Ovary (tissue), 9 donors: ENCODE measurements around the gene ACTN1. TPM values are rescaled to one million over a fixed set of nuclear protein-coding genes. Genes with fewer than 3 reads are reported as not detected.

ENCODE experiments used
- DNase-seq, 5 donors: peaks; one replicate each; pipeline ENCODE4 v3.0.0-alpha.2; 2019 to 2020
- H3K27ac ChIP-seq, 2 donors: fragments of 200-600 bp; one replicate each; pipeline versions ENCODE4 v1.5.1 to v1.8.0; 2019 to 2022
- H3K27me3 ChIP-seq: fragments of 200-600 bp; one replicate; pipeline ENCODE4 v1.8.0; 2022
- H3K36me3 ChIP-seq: fragments of 200-600 bp; sonication (generic); one replicate; pipeline ENCODE4 v1.5.1; 2019
- H3K4me1 ChIP-seq: one replicate; pipeline ENCODE4 v1.8.1; 2013; ENCODE audit warnings: mild to moderate bottlenecking, moderate library complexity; ENCODE audit not compliant: insufficient read depth
- H3K4me3 ChIP-seq: fragments of 200-600 bp; sonication (generic); one replicate; pipeline ENCODE4 v1.5.1; 2017
- H3K9me3 ChIP-seq, 2 donors: fragments of 200-600 bp in 1 of 2; sonication (generic) in 1 of 2; one replicate each; pipeline versions ENCODE4 v1.5.1 to v1.8.1; 2013 to 2019; ENCODE audit warnings: mild to moderate bottlenecking in 1 of 2, moderate library complexity in 1 of 2
- EP300 ChIP-seq: sonication (generic); formaldehyde crosslinking; IDR thresholded peaks from one replicate; pipeline ENCODE4 v1.6.1; 2017; ENCODE audit warnings: antibody characterized with exemption
- POLR2A ChIP-seq: fragments of 450-650 bp; IDR thresholded peaks from one replicate; pipeline ENCODE4 v1.6.1; 2017; ENCODE audit warnings: antibody characterized with exemption, mild to moderate bottlenecking, moderate library complexity
- whole genome bisulfite sequencing, 3 donors: extraction: QIAGEN DNeasy Blood & Tissue Kit in 1 of 3; methylation state at CpG; one replicate each; pipeline versions ENCODE4 v1.1.5 to v1.1.7; 2013 to 2017; 5-methylcytosine and 5-hydroxymethylcytosine counted together
- intact Hi-C, 4 donors: fragments of 100-400 bp; cut with DNase I; formaldehyde crosslinking; loops; one replicate each; pipeline versions ENCODE4 v1.11.0 to v1.15.1; 2022 to 2023
- polyA plus RNA-seq, 2 donors: library from polyadenylated mRNA; stranded (reverse); fragments of 200-250 nt in 1 of 2; fragments of 350-450 nt in 1 of 2; fragmentation: Illumina TruSeq in 1 of 2; extraction: RNeasy Lipid Tissue Mini Kit (QIAGEN cat#74804) in 1 of 2; gene quantifications; one replicate each; pipeline ENCODE4 v1.2.3, GENCODE V29; 2013 to 2014
- total RNA-seq, 7 donors: library from RNA; depleted of rRNA in 2 of 7; stranded (reverse); fragments of >200 nt in 2 of 7; fragmentation: NEBNext Ultra II Directional in 3 of 7; extraction: Animal tissue kit (Norgen Biotek cat#: 25700) in 3 of 7; gene quantifications; one replicate each; pipeline versions ENCODE4 v1.1.0 to v1.2.4, GENCODE V29; 2016 to 2023
- TF ChIP-seq, protein P1 (sequence below), 3 donors: fragments of 450-650 bp in 2 of 3; fragments of 200-600 bp in 1 of 3; IDR thresholded peaks; one replicate each; pipeline versions ENCODE4 v1.5.1 to v1.8.0; 2016 to 2022; ENCODE audit warnings: antibody characterized with exemption in 3 of 3, mild to moderate bottlenecking in 1 of 3
- donor health status: DM: no; HTN: no; CAD: no; lungs with moderate emphysema.
- donor health status: DM: no; HTN: no; CAD: no.
- donor health status: Bipolar disorder and iron deficiency.
- donor health status: DM: yes; HTN: yes; CAD: no.
- donor health status: DM: no; HTN: no; CAD: no.
- donor health status: DM: yes; HTN: yes; CAD: no.

The ACTN1 gene
- total and polyA plus RNA-seq, 9 donors: 39.0 to 203 (median 138) TPM

DNA sequence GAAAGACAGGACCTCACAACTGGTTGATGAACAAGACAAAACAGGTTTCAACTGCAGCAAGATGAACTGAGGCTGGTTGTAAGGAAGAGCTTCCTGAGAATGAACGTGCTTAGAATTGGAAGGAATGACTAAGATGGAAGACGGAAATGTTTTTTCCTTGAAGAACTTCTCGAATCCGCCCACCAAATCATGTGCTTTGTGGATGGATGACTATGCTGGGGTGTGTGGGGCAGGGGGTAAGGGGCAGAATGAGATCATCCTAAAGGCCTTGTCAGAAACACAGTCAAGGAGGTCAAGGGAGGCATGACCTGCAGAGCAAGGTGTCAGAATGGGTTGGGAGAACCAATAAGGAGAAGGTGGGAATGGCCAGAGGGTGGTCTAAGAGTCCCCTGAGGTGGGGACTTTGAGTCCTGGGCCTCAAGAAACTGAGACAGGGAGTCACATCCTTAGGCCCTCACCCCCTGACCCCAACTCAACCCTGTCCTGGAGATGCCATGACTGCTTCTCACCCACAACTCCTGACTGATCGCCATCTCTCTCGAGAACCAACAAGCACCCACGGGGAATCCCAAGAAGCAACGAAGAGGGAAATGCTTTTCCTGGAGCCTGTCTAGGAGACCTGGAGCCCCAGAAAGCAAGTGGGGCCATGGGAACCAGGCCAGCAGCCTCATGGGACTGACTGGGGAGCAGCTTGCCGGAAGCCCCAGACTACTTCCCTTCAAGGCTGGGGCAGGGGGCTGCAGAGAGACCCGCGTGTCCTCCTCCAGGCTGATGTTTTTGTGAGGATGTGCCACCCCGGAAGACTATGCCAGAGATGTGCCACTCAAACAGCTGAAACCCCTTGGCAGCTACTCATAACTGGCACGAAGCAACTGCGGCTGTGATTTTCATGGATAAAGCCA, 84.0 kb downstream of the ACTN1 start:
- Histone ChIP-seq H3K4me3 (no peak overlapping the region), H3K4me1 (no peaks in the 10 kb centered on the region), H3K27ac (no peak overlapping the region), H3K27me3 (no peaks in the 10 kb centered on the region), H3K36me3 (no peaks in the 10 kb centered on the region), H3K9me3 (no peaks in the 10 kb centered on the region)
- DNase-seq: no peak
- intact Hi-C loops: no loop called here
- WGBS, 3 donors: 88 to 91% (median 89%) methylated on average over 14 of the region's 14 CpGs
- no peak for TF ChIP-seq EP300
- no peak for TF ChIP-seq POLR2A
- TF ChIP-seq, protein P1, sequence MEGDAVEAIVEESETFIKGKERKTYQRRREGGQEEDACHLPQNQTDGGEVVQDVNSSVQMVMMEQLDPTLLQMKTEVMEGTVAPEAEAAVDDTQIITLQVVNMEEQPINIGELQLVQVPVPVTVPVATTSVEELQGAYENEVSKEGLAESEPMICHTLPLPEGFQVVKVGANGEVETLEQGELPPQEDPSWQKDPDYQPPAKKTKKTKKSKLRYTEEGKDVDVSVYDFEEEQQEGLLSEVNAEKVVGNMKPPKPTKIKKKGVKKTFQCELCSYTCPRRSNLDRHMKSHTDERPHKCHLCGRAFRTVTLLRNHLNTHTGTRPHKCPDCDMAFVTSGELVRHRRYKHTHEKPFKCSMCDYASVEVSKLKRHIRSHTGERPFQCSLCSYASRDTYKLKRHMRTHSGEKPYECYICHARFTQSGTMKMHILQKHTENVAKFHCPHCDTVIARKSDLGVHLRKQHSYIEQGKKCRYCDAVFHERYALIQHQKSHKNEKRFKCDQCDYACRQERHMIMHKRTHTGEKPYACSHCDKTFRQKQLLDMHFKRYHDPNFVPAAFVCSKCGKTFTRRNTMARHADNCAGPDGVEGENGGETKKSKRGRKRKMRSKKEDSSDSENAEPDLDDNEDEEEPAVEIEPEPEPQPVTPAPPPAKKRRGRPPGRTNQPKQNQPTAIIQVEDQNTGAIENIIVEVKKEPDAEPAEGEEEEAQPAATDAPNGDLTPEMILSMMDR (IDR thresholded peaks at IDR 0.05): no peak

DNA sequence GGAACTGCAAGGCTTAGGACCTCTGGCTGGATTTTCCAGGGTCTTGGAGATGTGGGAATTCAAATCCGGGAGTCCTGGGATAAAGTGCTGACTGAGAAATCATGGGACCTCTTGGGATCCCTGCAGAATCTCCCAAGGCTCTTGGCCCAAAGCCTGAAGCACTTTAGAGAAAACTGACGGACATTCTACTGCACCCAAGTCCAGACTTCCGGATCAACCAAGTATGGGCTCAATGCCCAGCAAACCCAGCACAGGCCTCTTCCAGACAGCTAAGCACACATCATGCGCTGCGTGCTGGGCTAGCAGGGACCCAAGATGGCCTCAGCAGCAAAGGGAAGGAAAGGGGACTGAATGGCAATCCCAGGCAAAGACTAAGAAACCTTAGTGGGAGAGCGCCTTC, 85.0 kb downstream of the ACTN1 start:
- TF ChIP-seq EP300 (no peak), POLR2A (no peak)
- TF ChIP-seq, protein P1 (IDR thresholded peaks at IDR 0.05): no peak
- WGBS, 3 donors: 69 to 77% (median 76%) methylated on average over 6 of the region's 6 CpGs
- Histone ChIP-seq H3K4me3 (no peak overlapping the region), H3K9me3 (no peaks in the 10 kb centered on the region), H3K27me3 (no peaks in the 10 kb centered on the region), H3K4me1 (no peaks in the 10 kb centered on the region), H3K27ac (no peak overlapping the region), H3K36me3 (no peaks in the 10 kb centered on the region)
- no peak for DNase-seq
- intact Hi-C loops: no loop called here

- Histone ChIP-seq H3K36me3 (no peaks in the 10 kb centered on the region), H3K4me3 (no peak overlapping the region), H3K4me1 (no peaks in the 10 kb centered on the region), H3K27me3 (no peaks in the 10 kb centered on the region), H3K27ac (no peak overlapping the region), H3K9me3 (no peaks in the 10 kb centered on the region)
- intact Hi-C loops: no loop called here
- no peak for DNase-seq
- 76 to 87% (median 87%) methylated on average over 8 of the region's 8 CpGs for WGBS, 3 donors
- no peak for TF ChIP-seq EP300
- TF ChIP-seq, protein P1 (IDR thresholded peaks at IDR 0.05): no peak
- no peak for TF ChIP-seq POLR2A
Observed at GRCh38 chr14:68893566-68893965, 85.5 kb downstream of the ACTN1 start.

DNA sequence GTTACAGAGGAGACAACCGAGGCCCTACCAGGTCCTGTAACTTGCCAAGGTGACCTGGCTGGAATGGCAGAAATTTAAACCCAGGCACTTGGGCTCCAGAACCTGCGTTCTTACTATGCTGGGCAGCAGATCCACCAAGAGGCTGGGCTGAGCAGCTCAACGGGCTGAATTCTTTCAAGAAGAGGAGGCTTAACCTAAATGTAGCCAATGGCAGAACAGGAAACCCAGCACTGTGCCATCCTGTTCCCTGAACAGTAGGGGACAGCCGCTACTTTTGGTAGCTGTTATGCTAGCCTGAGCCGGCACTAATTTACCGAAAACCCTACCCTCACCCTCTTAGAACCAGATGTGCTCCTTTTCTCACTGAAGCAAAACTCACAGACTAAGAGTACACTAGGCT, 86.1 kb downstream of the ACTN1 start:
- Histone ChIP-seq H3K4me1 (no peaks in the 10 kb centered on the region), H3K36me3 (no peaks in the 10 kb centered on the region), H3K9me3 (no peaks in the 10 kb centered on the region), H3K4me3 (no peak overlapping the region), H3K27me3 (no peaks in the 10 kb centered on the region), H3K27ac (no peak overlapping the region)
- TF ChIP-seq EP300 (no peak), POLR2A (no peak)
- TF ChIP-seq, protein P1 (IDR thresholded peaks at IDR 0.05): no peak
- 81 to 88% (median 87%) methylated on average over 6 of the region's 6 CpGs for WGBS, 3 donors
- no peak for DNase-seq
- intact Hi-C loops: no loop called here
